HS-5 (cell line): ENCODE measurements around the gene MRM3.
A peak's percentile ranks its signal among the peaks of the same experiment; 100 is the strongest.
"Not testable (repeated sequence)": the region's sequence is repeated elsewhere in the genome, so short reads cannot be mapped to it uniquely, and the experiment has no call there.

ENCODE experiments used
- DNase-seq: peaks from one replicate; pipeline ENCODE4 v3.0.0-alpha.2; 2012; ENCODE audit warnings: low read depth

The MRM3 gene

DNA sequence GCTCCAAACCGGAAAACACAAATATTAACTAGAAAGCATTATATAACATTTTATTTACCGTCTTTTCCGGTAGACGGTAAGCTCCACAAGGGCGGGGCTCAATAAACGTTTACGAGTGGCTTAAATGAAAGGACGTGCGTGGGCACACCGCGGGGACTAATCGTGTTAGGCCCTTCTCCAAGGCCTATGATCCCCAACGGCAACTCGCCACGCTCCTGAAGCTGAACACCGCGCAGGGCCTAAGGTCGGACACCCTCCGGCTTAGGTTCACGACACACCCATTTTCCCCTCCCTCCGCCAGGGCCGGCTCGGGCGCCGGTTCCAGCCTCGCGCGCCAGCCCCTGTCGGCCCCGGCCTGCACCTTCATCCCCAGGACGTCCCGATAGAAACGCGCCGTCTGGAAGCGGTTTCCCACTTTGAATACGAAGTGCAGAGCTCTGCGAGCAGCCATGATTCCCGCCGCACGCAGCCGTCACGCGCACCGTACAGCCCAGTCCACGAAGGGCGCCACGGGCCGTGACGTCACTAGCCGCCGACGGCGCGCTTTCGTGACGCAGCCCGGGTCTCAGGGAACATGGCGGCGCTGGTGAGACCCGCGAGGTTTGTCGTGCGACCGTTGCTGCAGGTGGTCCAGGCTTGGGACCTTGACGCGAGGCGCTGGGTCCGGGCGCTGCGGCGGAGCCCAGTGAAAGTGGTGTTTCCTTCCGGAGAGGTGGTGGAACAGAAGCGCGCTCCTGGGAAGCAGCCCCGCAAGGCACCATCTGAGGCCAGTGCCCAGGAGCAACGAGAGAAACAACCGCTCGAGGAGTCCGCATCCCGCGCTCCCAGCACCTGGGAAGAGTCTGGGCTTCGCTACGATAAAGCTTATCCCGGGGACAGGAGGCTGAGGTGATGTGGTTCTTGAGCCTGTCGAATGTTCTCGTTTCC lies at the start of gene MRM3, which contains the start of gene GLOD4:
Gene MRM3 (plus strand): TSS at position 549 of the 927 bp plus-strand sequence. CDS start 26 bp downstream, at position 575.
Gene GLOD4 (minus strand): TSS at position 476 of the 927 bp plus-strand sequence. CDS start 25 bp downstream, at position 451.
- DNase-seq: peak; percentile 61

- peak; percentile 29 for DNase-seq
Observed at GRCh38 chr17:732902-733720, 49.0 kb upstream of the MRM3 start.

DNA sequence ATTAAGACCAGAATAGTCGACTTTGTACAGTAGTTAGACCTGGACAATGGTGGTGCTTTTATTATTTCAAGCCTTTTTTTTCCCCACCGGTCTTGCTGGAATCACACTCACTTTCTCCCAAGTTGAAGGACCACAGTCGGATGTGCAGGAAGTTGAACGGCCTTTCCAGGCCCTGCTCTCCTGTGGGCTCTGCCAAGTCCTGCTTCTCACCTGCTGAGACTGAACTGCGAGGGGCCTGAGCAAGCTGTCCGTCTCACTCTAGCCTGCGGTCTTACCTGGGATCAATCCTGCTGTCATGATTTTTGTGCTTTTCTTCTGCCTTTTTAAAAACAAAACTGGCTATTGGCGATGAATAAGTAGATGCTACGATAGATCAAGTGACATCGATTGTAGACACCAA lies 48.4 kb upstream of the MRM3 start:
- DNase-seq: no peak

GRCh38 chr17:737561-738113 lies 44.5 kb upstream of the MRM3 start:
- DNase-seq: no peak

DNA sequence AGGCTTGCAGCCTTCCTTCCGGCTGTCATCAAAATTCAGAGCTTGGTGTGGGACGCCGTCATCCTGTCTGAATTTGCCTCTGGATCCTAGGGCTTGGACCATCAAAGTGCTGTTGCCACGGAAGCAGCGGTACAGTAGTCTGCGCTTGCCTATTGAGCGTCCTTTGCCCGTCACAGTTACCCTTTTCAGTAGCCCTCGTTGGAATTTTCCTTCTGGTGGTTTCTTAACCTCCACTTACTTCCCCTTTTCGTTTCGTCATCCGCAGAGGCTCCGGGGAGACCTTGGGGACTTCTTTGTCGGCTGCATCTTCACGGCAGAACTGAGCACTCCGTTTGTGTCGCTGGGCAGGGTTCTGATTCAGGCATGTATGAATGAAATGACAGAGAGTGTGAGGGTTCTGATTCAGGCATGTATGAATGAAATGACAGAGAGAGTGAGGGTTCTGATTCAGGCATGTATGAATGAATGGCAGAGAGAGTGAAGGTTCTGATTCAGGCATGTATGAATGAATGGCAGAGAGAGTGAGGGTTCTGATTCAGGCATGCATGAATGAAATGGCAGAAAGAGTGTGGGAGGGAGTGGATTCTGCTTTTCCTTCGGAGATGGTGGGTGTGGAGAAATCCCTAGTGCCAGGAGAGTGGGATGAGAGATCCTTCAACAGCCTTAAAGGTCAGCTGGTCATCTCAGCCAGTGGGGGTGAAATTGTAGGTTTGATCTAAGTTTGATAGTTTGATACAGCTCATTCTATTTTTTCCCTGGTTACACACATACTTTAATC lies 41.7 kb upstream of the MRM3 start:
- DNase-seq: no peak

- DNase-seq: no peak
Observed at GRCh38 chr17:742147-742793, 39.9 kb upstream of the MRM3 start.

DNA sequence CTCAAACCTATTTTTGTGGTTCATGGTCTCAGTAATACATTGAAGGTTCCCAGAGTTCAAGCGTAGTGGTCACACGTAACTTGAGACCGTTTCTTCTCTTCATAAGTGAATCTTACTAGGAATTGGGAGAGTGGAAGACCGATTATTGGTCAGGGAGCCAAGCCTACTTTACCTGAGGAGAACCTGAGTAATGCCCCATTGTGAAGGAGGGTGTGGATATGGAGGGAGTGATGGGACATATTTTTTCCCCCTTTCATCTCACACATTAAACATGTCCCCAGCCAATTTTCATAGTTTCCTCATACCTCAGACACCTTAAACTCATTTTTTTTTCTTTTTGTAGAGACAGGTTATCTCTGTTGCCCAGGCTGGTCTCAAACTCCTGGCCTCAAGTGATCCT lies 39.0 kb upstream of the MRM3 start:
- no peak for DNase-seq

- no peak for DNase-seq
Observed at GRCh38 chr17:744937-745336, 37.2 kb upstream of the MRM3 start.

GRCh38 chr17:745406-745805 lies 36.7 kb upstream of the MRM3 start:
- no peak for DNase-seq

GRCh38 chr17:746181-746580 lies 36.0 kb upstream of the MRM3 start:
- DNase-seq: no peak

DNA sequence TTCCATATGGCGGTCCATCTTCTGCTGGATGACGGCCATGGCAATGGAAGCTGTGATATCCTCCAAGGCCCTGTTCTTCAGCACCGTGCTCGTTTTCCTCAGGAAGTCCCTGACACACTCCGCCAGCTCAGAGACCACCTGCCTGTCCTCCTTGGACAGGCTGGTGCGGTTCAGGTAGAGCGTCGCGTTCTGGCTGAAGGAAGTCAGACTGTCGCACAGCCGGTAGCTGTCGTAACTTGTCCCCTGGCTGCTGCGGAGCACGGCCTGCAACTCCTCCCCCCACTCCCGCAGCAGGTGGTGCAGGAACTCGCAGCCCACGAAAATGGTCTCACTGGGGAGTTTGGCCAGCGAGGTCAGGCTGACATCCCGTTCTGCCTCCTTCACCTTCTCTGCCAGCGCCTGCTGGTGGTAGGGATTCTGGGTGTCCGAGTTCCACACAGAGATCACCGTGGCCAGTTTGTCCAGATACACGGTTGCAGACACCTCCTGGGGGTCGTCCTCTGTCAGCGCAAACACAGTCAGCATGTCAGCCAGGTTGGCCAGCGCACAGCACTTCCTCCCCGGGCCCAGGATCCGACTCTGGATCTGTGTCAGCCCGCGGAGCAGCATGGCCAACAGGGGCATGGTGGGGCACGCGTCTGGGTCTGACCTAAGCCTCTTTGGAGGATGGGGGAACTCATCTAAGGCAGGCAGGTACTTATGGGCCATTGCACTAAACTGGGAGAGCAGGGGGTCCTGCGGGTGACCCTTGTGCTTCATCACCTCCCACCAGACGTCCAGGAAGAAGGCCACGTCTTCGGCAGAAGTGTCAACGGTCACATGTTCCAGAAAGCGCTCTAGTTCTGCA lies 35.1 kb upstream of the MRM3 start:
- no peak for DNase-seq

GRCh38 chr17:748604-749003 lies 33.5 kb upstream of the MRM3 start:
- not testable (repeated sequence) for DNase-seq

GRCh38 chr17:749359-749758 lies 32.8 kb upstream of the MRM3 start:
- DNase-seq: not testable (repeated sequence)

DNA sequence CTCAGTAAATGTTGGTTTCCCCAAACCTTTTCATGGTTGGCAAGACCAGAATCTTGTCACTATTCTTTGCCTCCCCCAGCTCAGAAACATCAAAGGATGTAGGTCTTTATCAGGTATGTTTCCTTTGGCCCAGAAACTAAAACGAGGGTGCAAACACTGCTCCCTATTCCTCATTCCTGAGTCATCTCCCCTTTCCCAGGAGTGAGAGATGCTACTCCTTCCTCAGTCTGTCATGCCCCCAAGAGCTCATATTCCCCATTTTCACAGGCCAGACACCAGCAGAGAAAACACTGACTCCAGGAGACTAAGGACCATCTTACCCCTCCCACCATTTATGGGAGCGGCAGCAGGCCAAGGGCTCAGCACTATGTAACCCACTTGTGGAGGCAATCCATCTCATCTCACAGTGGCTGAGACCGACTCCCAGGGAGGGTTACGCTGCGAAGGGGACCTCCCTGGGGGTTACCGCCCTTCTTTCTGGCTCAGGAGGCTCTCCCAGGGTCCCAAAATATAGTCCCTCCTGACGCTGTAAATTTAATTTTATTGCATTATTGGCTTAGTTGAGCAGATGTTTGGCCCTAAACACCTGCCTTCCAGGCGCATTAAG lies 31.6 kb upstream of the MRM3 start:
- DNase-seq: no peak

DNA sequence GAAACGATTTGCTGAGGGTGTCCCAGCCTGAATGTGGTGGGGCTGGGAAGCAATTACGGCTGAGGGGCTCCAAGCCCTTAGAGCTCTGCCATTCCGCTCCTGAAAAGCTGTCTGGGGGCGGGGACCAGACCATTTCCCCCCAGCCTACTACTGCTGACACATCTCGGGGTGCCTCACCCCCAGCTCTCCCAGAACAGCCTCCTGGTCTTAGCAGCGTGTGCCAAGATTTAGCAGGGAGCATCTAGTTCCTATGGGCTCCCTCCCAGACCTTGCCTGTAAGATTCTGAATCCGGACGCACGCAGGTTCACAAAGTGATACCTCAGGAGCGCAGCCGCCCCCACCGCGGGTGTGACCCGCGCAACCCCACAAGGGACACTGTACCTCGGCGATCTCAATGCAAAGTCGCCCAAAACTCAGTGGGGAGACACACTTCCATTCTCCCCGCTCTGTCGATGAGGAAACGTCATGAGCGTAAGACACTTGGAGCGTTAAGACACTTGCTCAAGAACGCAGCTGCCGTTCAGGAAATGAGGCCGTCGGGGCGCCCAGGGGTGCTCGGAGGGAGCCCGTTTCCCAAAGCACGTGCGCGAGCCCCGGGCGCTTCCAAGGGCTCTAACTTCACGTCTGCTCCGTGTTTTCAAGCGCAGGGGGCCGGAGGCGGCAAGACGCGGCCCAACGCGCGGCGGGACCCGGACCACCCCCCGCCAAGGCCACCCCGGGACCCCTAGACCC lies 30.7 kb upstream of the MRM3 start:
- no peak for DNase-seq

DNA sequence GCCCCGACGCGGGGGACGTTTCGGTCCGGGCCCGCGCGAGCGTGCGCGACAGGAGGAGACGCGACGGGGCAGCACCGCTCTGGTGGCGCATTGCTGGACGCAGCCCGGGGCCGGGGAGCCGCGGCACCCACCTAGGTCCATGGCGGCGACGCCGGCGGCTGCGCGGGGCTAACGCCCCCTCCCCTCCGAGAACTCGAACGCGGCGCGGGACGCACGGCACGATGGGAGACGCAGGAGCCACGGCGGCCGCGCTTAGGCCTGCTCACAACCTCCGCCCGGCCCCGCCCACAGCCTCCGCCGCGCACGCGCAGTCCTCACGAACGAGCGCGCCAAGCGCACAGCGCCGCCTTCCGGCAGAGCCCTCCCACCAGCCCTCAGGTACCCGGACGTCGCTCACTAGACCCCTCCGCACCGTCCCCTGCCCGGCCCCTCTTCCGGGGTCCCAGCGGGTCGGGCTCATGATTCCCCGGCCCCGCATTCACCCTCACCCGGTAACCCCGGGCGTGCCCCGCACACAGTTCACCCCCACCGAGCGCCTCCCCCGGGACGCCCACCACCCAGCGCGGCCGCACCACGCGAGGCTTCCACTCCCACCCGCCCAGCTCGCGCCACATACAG lies 30.0 kb upstream of the MRM3 start, which contains the start of gene GEMIN4:
Gene GEMIN4 (minus strand): TSS at position 263 of the 618 bp plus-strand sequence. CDS start 122 bp downstream, at position 141.
- DNase-seq: peak; percentile 52

- DNase-seq: no peak
Observed at GRCh38 chr17:752620-753219, 29.4 kb upstream of the MRM3 start.

- no peak for DNase-seq
Observed at GRCh38 chr17:753418-753817, 28.7 kb upstream of the MRM3 start.
